HepG2 (cell line): ENCODE measurements around the gene HPD. TPM values are rescaled to one million over a fixed set of nuclear protein-coding genes. Genes with fewer than 3 reads are reported as not detected.

ENCODE experiments used
- ZC3H13 ChIP-seq: sonication (generic); formaldehyde crosslinking; IDR thresholded peaks from 2 replicates; pipeline ENCODE4 v1.8.1; 2023; ENCODE audit warnings: mild to moderate bottlenecking, missing genetic modification reagents, moderate library complexity
- ZNF230 ChIP-seq: sonication (generic); formaldehyde crosslinking; IDR thresholded peaks from 2 replicates; pipeline ENCODE4 v1.4.0; 2020; ENCODE audit warnings: mild to moderate bottlenecking, missing genetic modification reagents
- ZNF616 ChIP-seq: sonication (generic); formaldehyde crosslinking; IDR thresholded peaks from 2 replicates; pipeline ENCODE4 v1.5.0; 2020; ENCODE audit warnings: low read depth, mild to moderate bottlenecking, missing genetic modification reagents
- ZNF644 ChIP-seq: IDR thresholded peaks from 2 replicates; pipeline ENCODE4 v1.6.1; 2016; ENCODE audit warnings: low read depth
- ZNF777 ChIP-seq: sonication (generic); formaldehyde crosslinking; IDR thresholded peaks from 2 replicates; pipeline ENCODE4 v1.4.0; 2020; ENCODE audit warnings: missing genetic modification reagents
- polyA plus RNA-seq, 8 experiments: library from polyadenylated mRNA; depleted of rRNA in 3 of 8; stranded (reverse) in 7 of 8; unstranded in 1 of 8; fragments of >200 nt; fragmentation: Illumina TruSeq in 4 of 8; extraction: Trizol in 4 of 8; gene quantifications; 2 replicates each; pipeline versions ENCODE4 v1.2.1 to v1.2.3, GENCODE V29; 2011 to 2016; ENCODE audit warnings: low read depth in 4 of 8, missing spikeins in 1 of 8, mixed read lengths in 1 of 8; ENCODE audit not compliant: insufficient read depth in 1 of 8
- total RNA-seq, 5 experiments: library from RNA; depleted of rRNA; stranded (reverse); fragments of >200 nt; fragmentation: Illumina TruSeq; extraction: Trizol; gene quantifications; 2 replicates each; pipeline ENCODE4 v1.2.3, GENCODE V29; 2016; ENCODE audit warnings: low read depth in 1 of 5
- TF ChIP-seq, protein P1 (sequence below): sonication (generic); formaldehyde crosslinking; IDR thresholded peaks from 2 replicates; pipeline ENCODE4 v1.5.0; 2020; ENCODE audit warnings: mild to moderate bottlenecking, missing genetic modification reagents
- TF ChIP-seq, protein P2 (sequence below): IDR thresholded peaks from 2 replicates; pipeline ENCODE4 v1.6.1; 2016; ENCODE audit warnings: low read depth, control low read depth
- TF ChIP-seq, protein P3 (sequence below): sonication (generic); formaldehyde crosslinking; IDR thresholded peaks from 2 replicates; pipeline ENCODE4 v1.4.0; 2020; ENCODE audit warnings: mild to moderate bottlenecking, missing genetic modification reagents, borderline replicate concordance
- TF ChIP-seq, protein P4 (sequence below): sonication (generic); formaldehyde crosslinking; conservative IDR thresholded peaks from 2 replicates; pipeline ENCODE4 v1.4.0; 2020; ENCODE audit warnings: mild to moderate bottlenecking, missing genetic modification reagents, moderate library complexity
- TF ChIP-seq, protein P5 (sequence below): sonication (generic); formaldehyde crosslinking; IDR thresholded peaks from 2 replicates; pipeline ENCODE4 v1.5.0; 2020; ENCODE audit warnings: missing genetic modification reagents
- TF ChIP-seq, protein P6 (sequence below): sonication (generic); formaldehyde crosslinking; IDR thresholded peaks from 2 replicates; pipeline ENCODE4 v1.5.1; 2020; ENCODE audit warnings: missing genetic modification reagents, mild to moderate bottlenecking, borderline replicate concordance

Gene HPD
- total and polyA plus RNA-seq, 2 of the 13 experiments (the other 11 are each of a cell fraction or from before 2014, with no cell fraction given): 120 to 195 TPM

DNA sequence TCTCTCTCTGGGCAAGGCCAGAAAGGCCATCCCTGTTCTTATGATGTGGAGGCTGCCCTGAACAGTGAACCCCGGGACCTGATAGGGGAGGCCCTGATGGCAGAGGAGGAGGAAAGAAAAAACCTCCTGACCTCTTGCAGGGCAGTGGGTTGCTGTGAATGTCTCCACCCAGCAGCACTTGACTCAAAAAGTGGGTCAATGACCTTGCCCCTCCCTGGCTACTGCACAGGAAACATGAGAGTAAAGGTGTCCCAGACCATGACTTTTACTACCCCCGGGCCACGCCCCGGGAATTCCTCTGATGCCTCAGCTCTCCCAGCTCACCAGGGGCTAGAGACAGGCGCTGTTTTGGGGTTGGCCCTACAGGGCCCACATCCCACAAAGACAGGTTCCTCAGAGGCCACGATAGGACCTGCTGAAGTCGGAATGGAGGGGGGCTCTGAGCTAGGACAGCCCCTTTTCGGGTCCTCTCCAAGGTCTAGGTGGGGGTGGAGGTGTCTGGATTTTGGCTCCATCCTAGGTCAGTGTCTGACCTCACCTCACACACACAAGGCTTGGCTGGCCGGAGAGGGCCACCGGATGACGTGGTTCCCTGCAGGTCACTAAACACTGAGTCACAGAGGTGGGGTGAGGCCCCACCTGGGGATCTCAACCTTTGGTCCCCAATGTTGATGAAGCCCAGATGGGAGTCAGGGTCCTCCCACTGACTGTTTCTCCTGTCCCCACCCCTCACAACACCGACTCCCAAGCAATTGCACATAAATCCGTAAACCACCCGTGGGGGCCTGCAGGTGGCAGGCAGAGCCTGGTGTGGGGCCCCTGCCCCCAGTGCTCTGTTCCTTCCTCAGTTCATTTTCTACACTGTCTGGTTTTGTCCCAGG lies 66.7 kb downstream of the HPD start (continued):
- TF ChIP-seq, protein P1, sequence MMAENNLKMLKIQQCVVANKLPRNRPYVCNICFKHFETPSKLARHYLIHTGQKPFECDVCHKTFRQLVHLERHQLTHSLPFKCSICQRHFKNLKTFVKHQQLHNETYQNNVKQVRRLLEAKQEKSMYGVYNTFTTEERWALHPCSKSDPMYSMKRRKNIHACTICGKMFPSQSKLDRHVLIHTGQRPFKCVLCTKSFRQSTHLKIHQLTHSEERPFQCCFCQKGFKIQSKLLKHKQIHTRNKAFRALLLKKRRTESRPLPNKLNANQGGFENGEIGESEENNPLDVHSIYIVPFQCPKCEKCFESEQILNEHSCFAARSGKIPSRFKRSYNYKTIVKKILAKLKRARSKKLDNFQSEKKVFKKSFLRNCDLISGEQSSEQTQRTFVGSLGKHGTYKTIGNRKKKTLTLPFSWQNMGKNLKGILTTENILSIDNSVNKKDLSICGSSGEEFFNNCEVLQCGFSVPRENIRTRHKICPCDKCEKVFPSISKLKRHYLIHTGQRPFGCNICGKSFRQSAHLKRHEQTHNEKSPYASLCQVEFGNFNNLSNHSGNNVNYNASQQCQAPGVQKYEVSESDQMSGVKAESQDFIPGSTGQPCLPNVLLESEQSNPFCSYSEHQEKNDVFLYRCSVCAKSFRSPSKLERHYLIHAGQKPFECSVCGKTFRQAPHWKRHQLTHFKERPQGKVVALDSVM (CRISPR knock-in tag): peak; percentile 28; the same call in 1 of the 2 replicates
- no peak for TF ChIP-seq ZNF616 (CRISPR knock-in tag)
- no peak for TF ChIP-seq ZNF230 (CRISPR knock-in tag)
- TF ChIP-seq, protein P2, sequence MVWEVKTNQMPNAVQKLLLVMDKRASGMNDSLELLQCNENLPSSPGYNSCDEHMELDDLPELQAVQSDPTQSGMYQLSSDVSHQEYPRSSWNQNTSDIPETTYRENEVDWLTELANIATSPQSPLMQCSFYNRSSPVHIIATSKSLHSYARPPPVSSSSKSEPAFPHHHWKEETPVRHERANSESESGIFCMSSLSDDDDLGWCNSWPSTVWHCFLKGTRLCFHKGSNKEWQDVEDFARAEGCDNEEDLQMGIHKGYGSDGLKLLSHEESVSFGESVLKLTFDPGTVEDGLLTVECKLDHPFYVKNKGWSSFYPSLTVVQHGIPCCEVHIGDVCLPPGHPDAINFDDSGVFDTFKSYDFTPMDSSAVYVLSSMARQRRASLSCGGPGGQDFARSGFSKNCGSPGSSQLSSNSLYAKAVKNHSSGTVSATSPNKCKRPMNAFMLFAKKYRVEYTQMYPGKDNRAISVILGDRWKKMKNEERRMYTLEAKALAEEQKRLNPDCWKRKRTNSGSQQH: no peak
- TF ChIP-seq, protein P3, sequence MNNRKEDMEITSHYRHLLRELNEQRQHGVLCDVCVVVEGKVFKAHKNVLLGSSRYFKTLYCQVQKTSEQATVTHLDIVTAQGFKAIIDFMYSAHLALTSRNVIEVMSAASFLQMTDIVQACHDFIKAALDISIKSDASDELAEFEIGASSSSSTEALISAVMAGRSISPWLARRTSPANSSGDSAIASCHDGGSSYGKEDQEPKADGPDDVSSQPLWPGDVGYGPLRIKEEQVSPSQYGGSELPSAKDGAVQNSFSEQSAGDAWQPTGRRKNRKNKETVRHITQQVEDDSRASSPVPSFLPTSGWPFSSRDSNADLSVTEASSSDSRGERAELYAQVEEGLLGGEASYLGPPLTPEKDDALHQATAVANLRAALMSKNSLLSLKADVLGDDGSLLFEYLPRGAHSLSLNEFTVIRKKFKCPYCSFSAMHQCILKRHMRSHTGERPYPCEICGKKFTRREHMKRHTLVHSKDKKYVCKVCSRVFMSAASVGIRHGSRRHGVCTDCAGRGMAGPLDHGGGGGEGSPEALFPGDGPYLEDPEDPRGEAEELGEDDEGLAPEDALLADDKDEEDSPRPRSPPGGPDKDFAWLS (CRISPR knock-in tag): no peak
- TF ChIP-seq, protein P4, sequence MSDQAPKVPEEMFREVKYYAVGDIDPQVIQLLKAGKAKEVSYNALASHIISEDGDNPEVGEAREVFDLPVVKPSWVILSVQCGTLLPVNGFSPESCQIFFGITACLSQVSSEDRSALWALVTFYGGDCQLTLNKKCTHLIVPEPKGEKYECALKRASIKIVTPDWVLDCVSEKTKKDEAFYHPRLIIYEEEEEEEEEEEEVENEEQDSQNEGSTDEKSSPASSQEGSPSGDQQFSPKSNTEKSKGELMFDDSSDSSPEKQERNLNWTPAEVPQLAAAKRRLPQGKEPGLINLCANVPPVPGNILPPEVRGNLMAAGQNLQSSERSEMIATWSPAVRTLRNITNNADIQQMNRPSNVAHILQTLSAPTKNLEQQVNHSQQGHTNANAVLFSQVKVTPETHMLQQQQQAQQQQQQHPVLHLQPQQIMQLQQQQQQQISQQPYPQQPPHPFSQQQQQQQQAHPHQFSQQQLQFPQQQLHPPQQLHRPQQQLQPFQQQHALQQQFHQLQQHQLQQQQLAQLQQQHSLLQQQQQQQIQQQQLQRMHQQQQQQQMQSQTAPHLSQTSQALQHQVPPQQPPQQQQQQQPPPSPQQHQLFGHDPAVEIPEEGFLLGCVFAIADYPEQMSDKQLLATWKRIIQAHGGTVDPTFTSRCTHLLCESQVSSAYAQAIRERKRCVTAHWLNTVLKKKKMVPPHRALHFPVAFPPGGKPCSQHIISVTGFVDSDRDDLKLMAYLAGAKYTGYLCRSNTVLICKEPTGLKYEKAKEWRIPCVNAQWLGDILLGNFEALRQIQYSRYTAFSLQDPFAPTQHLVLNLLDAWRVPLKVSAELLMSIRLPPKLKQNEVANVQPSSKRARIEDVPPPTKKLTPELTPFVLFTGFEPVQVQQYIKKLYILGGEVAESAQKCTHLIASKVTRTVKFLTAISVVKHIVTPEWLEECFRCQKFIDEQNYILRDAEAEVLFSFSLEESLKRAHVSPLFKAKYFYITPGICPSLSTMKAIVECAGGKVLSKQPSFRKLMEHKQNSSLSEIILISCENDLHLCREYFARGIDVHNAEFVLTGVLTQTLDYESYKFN (CRISPR knock-in tag): peak; percentile 88
- no peak for TF ChIP-seq ZNF644 (CRISPR knock-in tag)
- no peak for TF ChIP-seq ZC3H13 (CRISPR knock-in tag)
- TF ChIP-seq ZNF777 (CRISPR knock-in tag): 0 out of 2 replicates have a peak, but pooled peaks have one; percentile 4
- TF ChIP-seq, protein P5, sequence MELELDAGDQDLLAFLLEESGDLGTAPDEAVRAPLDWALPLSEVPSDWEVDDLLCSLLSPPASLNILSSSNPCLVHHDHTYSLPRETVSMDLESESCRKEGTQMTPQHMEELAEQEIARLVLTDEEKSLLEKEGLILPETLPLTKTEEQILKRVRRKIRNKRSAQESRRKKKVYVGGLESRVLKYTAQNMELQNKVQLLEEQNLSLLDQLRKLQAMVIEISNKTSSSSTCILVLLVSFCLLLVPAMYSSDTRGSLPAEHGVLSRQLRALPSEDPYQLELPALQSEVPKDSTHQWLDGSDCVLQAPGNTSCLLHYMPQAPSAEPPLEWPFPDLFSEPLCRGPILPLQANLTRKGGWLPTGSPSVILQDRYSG: no peak
- TF ChIP-seq, protein P6, sequence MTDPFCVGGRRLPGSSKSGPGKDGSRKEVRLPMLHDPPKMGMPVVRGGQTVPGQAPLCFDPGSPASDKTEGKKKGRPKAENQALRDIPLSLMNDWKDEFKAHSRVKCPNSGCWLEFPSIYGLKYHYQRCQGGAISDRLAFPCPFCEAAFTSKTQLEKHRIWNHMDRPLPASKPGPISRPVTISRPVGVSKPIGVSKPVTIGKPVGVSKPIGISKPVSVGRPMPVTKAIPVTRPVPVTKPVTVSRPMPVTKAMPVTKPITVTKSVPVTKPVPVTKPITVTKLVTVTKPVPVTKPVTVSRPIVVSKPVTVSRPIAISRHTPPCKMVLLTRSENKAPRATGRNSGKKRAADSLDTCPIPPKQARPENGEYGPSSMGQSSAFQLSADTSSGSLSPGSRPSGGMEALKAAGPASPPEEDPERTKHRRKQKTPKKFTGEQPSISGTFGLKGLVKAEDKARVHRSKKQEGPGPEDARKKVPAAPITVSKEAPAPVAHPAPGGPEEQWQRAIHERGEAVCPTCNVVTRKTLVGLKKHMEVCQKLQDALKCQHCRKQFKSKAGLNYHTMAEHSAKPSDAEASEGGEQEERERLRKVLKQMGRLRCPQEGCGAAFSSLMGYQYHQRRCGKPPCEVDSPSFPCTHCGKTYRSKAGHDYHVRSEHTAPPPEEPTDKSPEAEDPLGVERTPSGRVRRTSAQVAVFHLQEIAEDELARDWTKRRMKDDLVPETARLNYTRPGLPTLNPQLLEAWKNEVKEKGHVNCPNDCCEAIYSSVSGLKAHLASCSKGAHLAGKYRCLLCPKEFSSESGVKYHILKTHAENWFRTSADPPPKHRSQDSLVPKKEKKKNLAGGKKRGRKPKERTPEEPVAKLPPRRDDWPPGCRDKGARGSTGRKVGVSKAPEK (CRISPR knock-in tag): no peak
